NCI-H2029 treated with DMSO at 0.1 percent for 48 hours (cell line): ENCODE results near the gene PRKCZ.

ENCODE experiments used
- DNase-seq: peaks from one replicate; lab custom pipeline; 2025; lab: John Stamatoyannopoulos, UW

The PRKCZ gene

GRCh38 chr1:2049718-2050431 is at the start of gene PRKCZ:
Gene PRKCZ, plus strand, starts transcription at chr1:2050411. Its CDS starts 220 bp downstream, at chr1:2050631.
- peak; percentile 51 for DNase-seq

- no peak for DNase-seq
Observed at GRCh38 chr1:2000432-2000831, 49.8 kb upstream of the PRKCZ start.

GRCh38 chr1:2000850-2001249 is 49.4 kb upstream of the PRKCZ start:
- no peak for DNase-seq

- no peak for DNase-seq
Observed at GRCh38 chr1:2001773-2002411, 48.3 kb upstream of the PRKCZ start.

- no peak for DNase-seq
Observed at GRCh38 chr1:2003541-2004131, 46.6 kb upstream of the PRKCZ start, which contains the start of gene CFAP74. Gene CFAP74, minus strand, starts transcription at chr1:2003786. Its CDS starts 12,830 bp downstream, at chr1:1990956.

- DNase-seq, result no peak
Observed at GRCh38 chr1:2004856-2005255, 45.4 kb upstream of the PRKCZ start.

- no peak for DNase-seq
Observed at GRCh38 chr1:2009101-2010053, 40.8 kb upstream of the PRKCZ start.

- no peak for DNase-seq
Observed at GRCh38 chr1:2014181-2014580, 36.0 kb upstream of the PRKCZ start.

- DNase-seq, result no peak
Observed at GRCh38 chr1:2014741-2015735, 35.2 kb upstream of the PRKCZ start.

GRCh38 chr1:2016123-2016522 is 34.1 kb upstream of the PRKCZ start:
- DNase-seq, result no peak

GRCh38 chr1:2018217-2019171 is 31.7 kb upstream of the PRKCZ start:
- no peak for DNase-seq

GRCh38 chr1:2019172-2019543 is 31.1 kb upstream of the PRKCZ start, which contains the start of gene GABRD:
Gene GABRD, plus strand, starts transcription at chr1:2019345. Its CDS starts 79 bp downstream, at chr1:2019424.
- DNase-seq, result no peak

GRCh38 chr1:2019571-2020309 is 30.5 kb upstream of the PRKCZ start:
- DNase-seq, result no peak

- DNase-seq, result no peak
Observed at GRCh38 chr1:2020310-2020655, 29.9 kb upstream of the PRKCZ start.

- no peak for DNase-seq
Observed at GRCh38 chr1:2021550-2021949, 28.7 kb upstream of the PRKCZ start.

- DNase-seq, result no peak
Observed at GRCh38 chr1:2022063-2022770, 28.0 kb upstream of the PRKCZ start.

- no peak for DNase-seq
Observed at GRCh38 chr1:2023187-2023586, 27.0 kb upstream of the PRKCZ start.

GRCh38 chr1:2024451-2024850 is 25.8 kb upstream of the PRKCZ start:
- DNase-seq, result no peak
